ENCODE measurements around the gene C1QA. TPM values are rescaled to one million over a fixed set of nuclear protein-coding genes. Genes with fewer than 3 reads are reported as not detected.

C1QA gene
- polyA plus RNA-seq, 1 donor (not counting 4 experiments of a cell fraction or from before 2014, with no cell fraction given): not detected

- H3K27ac ChIP-seq (ENCODE audit: control insufficient read depth, insufficient read depth, low read length): no peak overlapping the region
- TF ChIP-seq EZH2 (IDR thresholded peaks at IDR 0.05; ENCODE audit: low read length) (no peak), CTCF (optimal IDR thresholded peaks at IDR 0.05 in 1 of 3, IDR thresholded peaks at IDR 0.05 in 1 of 3, conservative IDR thresholded peaks at IDR 0.05 in 1 of 3; ENCODE audit: extremely low read depth in 1 of 3, insufficient read depth in 2 of 3, low read length in 3 of 3) (no peak)
- no peaks in the 10 kb centered on the region for H3K9me1 ChIP-seq (ENCODE audit: control insufficient read depth, extremely low read depth, insufficient read depth, low read length)
- dilution Hi-C loops (cut with MboI; ENCODE audit: extremely low pct_ligation_motif_present, low sequenced_read_pairs): no loop called here
- H3K9ac ChIP-seq (ENCODE audit: control insufficient read depth, extremely low read depth, insufficient read depth, low read length): no peak overlapping the region
- DNase-seq (ENCODE audit: low read depth, low spot score): no peak
- H3K36me3 ChIP-seq (ENCODE audit: control insufficient read depth in 2 of 2, extremely low read depth in 1 of 2, insufficient read depth in 2 of 2, low read length in 2 of 2): no peaks in the 10 kb centered on the region
- FAIRE-seq: no peak
- no peak overlapping the region for H3K4me2 ChIP-seq (ENCODE audit: control insufficient read depth, extremely low read depth, insufficient read depth, low read depth, low read length)
- H3K9me3 ChIP-seq (ENCODE audit: control insufficient read depth, low read depth, low read length): no peaks in the 10 kb centered on the region
- no peaks in the 10 kb centered on the region for H4K20me1 ChIP-seq (ENCODE audit: control insufficient read depth, extremely low read depth, insufficient read depth, low read length)
- no peak overlapping the region for H2AFZ ChIP-seq (ENCODE audit: control insufficient read depth, low read length)
- no peaks in the 10 kb centered on the region for H3K79me2 ChIP-seq (ENCODE audit: control insufficient read depth, insufficient read depth, low read length)
- no peaks in the 10 kb centered on the region for H3K4me1 ChIP-seq (ENCODE audit: control insufficient read depth, extremely low read depth, insufficient read depth, low read length)
- H3K27me3 ChIP-seq (ENCODE audit: control insufficient read depth, extremely low read depth, insufficient read depth, low read length): peaks cover 26% of the 10 kb centered on the region
- H3K4me3 ChIP-seq (ENCODE audit: control insufficient read depth in 2 of 3, extremely low read depth in 1 of 3, insufficient read depth in 2 of 3, low read depth in 1 of 3, low read length in 3 of 3): no peak overlapping the region
Observed at GRCh38 chr1:22621761-22622160, 14.7 kb upstream of the C1QA start.

GRCh38 chr1:22625262-22625925, 11.0 kb upstream of the C1QA start:
- no peaks in the 10 kb centered on the region for H3K36me3 ChIP-seq (ENCODE audit: control insufficient read depth in 2 of 2, extremely low read depth in 1 of 2, insufficient read depth in 2 of 2, low read length in 2 of 2)
- no peak overlapping the region for H3K4me3 ChIP-seq (ENCODE audit: control insufficient read depth in 2 of 3, extremely low read depth in 1 of 3, insufficient read depth in 2 of 3, low read depth in 1 of 3, low read length in 3 of 3)
- no peaks in the 10 kb centered on the region for H3K4me1 ChIP-seq (ENCODE audit: control insufficient read depth, extremely low read depth, insufficient read depth, low read length)
- FAIRE-seq (no peak), DNase-seq (ENCODE audit: low read depth, low spot score) (no peak)
- dilution Hi-C loops (cut with MboI; ENCODE audit: extremely low pct_ligation_motif_present, low sequenced_read_pairs): no loop called here
- peaks cover 9% of the 10 kb centered on the region for H3K27me3 ChIP-seq (ENCODE audit: control insufficient read depth, extremely low read depth, insufficient read depth, low read length)
- H4K20me1 ChIP-seq (ENCODE audit: control insufficient read depth, extremely low read depth, insufficient read depth, low read length): no peaks in the 10 kb centered on the region
- H3K27ac ChIP-seq (ENCODE audit: control insufficient read depth, insufficient read depth, low read length): no peak overlapping the region
- H3K4me2 ChIP-seq (ENCODE audit: control insufficient read depth, extremely low read depth, insufficient read depth, low read depth, low read length): no peak overlapping the region
- TF ChIP-seq CTCF (optimal IDR thresholded peaks at IDR 0.05 in 1 of 3, IDR thresholded peaks at IDR 0.05 in 1 of 3, conservative IDR thresholded peaks at IDR 0.05 in 1 of 3; ENCODE audit: extremely low read depth in 1 of 3, insufficient read depth in 2 of 3, low read length in 3 of 3) (no peak), EZH2 (IDR thresholded peaks at IDR 0.05; ENCODE audit: low read length) (no peak)
- H3K9me1 ChIP-seq (ENCODE audit: control insufficient read depth, extremely low read depth, insufficient read depth, low read length): no peaks in the 10 kb centered on the region
- H2AFZ ChIP-seq (ENCODE audit: control insufficient read depth, low read length): no peak overlapping the region
- H3K79me2 ChIP-seq (ENCODE audit: control insufficient read depth, insufficient read depth, low read length): no peaks in the 10 kb centered on the region
- H3K9me3 ChIP-seq (ENCODE audit: control insufficient read depth, low read depth, low read length): no peaks in the 10 kb centered on the region
- no peak overlapping the region for H3K9ac ChIP-seq (ENCODE audit: control insufficient read depth, extremely low read depth, insufficient read depth, low read length)

Data from keratinocyte (primary cell).